HG02798 (cell line): Measurements from ENCODE around the gene ACKR2.
"Not testable (repeated sequence)": the region's sequence is repeated elsewhere in the genome, so short reads cannot be mapped to it uniquely, and the experiment has no call there.

Source experiments
- ATAC-seq: cut with Tn5 transposase; IDR thresholded peaks from one replicate; pipeline ENCODE4 v1.9.1; 2021; ENCODE audit warnings: mild to moderate bottlenecking; ENCODE audit not compliant: unreplicated experiment, poor library complexity

ACKR2 gene

DNA sequence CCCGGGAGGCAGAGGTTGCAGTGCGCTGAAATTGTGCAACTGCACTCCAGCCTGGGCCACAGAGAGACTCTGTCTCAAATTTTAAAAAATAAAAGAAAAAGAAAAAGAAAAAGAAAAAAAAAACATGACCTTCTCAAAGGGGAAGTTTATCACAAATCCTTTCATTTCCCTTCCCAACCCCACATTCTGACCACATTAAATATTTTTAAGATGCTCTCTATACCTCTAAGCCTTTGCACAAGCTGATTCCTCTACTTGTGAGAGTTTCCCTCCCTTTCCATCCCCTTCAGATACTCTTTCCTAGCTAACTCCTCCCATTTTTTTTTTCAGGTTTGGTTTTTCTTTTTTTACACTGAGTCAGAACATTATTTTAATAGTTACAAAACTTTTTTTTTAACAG, 9.0 kb upstream of the ACKR2 start:
- no peak for ATAC-seq

DNA sequence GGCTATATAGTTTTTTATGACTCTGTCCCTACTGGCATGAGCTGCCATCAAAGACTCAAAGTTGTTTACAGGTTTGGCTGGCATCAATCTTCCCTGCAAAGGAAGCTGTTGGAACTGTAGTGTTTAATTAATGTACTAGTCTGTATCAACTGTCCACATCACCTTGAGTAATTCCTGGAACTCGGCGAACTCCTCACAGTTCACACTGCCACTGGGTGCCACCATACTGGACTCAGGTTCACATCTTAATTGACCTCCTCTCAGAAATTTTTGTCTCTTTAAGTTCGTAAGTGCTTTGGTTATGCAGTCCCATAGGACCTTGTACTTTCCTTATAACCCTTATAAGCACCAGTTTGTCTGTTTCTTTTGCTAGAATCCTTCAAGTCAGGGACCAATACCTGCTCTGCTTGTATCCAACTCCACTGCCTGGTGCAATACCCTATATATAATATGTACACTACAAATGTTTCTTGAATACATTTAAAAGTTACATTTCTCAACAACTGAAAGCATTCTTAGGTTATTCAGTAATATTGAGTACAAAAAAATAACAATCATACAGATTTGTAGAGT, 8.1 kb upstream of the ACKR2 start:
- ATAC-seq, result no peak

DNA sequence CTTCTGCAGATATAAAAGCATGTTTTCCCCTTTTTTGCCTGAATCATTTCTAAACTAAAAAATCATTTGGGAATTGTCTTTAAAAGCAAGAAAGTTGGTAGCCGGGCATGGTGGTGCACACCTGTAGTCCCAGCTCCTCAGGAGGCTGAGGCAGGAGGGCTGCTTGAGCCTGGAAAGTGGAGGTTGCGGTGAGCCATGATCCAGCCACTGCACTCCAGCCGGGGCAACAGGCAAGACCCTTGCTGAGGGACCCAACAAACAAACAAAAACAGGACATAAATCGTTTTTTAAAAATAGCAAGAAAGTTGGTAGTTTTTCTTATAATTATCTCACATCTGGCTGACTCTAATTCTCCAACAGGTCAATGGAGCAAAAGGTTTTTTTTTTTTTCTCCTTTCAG, 7.5 kb upstream of the ACKR2 start:
- no peak for ATAC-seq

DNA sequence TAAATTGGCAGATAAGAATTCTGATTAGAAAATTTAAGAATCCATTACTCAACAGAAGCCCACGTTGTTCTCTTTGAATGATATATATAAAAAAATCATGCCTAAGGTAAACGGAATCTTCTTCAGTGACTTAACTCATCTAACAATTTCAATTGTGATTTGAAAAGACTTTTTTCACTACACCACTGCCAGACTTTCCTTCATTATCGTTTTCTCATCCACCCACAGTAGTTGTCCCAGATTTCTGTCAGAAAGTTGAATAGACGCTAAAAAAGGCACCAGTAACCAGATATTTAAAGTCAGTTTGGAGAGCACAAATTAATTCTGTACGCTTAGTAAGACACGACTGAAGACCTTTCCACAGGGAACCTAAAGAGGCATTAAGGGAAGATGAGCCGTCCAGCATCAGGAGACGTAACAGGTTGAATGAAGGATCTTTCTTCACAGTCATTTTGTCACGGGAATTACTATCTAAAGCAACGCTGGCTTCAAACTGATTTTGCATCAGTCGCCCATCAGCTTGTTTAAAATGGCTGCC, 6.3 kb upstream of the ACKR2 start:
- ATAC-seq, result no peak

DNA sequence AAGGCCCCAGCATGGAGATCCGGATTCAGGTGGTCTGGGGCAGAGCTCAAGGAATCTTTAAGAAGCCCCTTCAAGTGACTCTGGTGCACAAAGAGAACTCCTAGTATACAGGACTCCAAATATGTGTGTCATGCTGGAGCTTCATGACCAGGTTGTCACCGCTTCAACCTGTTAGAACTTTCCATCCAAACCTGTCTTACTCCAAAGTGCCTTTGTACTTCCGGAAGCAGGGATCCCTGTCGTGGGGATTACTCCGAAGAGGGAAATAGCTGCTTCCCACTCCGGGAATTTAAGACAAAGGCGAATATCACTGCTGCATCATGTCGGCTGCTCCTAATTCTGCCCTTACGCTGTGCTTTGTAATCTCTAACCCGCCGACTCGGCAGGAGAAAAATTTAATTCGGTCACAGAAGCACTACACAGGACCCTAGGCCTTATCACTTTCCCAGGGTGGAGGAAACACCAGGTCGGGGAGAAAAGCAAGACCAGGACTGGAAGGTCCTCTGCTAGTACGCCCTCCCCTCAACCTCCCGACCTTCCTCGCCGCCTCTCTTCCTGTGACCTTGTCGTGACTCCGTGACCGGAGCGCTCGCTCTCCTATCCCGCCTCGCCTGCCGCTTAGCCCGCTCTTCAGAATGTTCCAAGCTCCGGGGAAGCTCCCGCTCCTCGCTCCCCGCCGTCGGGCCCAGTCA, 5.7 kb upstream of the ACKR2 start:
- peak; percentile 23 for ATAC-seq

DNA sequence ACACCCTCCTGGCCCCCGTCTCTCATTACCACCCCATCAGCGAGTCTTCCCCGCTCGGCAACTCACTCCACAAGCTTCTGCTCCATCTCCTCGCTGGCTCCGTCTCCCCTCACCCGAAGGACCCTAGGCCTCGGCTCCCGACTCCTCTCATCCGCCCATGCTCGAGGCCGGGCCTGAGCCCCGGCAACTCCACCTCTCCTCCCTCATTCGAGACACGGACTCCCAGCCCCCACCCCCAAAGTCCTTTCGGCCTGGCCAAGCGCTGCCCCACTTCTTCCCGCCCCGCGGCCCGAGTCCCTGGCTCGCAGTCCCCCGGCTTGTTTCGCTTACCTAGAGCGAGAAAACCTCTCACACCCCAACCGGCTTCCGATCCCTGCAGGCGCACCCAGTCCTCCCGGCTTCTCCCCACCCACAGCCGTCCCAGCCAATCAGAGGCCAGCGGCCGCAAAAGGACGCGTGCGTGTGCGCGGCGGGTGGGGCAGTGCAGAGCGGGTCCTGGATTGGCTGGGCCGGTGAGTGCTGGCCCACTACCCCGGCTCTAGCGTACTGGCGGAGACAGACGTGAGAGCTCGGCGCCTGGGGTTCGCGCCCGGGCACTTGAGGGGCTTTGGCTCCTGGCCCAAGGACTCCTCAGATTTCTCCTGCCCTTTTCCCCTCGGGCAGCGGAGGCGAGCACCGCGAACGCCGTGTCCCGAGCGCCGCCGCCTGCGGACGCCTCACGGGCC, 5.0 kb upstream of the ACKR2 start, which contains the start of gene HIGD1A:
HIGD1A (minus strand) TSS at position 385 of the 725 bp plus-strand sequence. CDS start 10,237 bp downstream, outside the sequence.
- ATAC-seq, result peak; percentile 100

DNA sequence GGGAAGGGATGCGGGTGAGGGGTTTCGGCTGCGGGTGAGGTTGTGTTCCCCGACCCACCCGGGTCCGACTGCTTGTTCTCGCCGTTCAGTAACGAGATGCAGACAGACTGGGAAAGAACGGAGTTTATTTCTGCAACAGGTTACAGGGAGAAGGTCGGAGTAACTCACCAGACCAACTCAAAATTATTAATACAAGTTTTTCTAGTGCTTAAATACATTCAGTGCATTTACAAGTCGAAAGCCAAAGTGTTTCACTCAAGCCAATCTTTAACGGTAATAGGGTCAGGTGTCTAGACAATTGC, 4.5 kb upstream of the ACKR2 start:
- no peak for ATAC-seq

DNA sequence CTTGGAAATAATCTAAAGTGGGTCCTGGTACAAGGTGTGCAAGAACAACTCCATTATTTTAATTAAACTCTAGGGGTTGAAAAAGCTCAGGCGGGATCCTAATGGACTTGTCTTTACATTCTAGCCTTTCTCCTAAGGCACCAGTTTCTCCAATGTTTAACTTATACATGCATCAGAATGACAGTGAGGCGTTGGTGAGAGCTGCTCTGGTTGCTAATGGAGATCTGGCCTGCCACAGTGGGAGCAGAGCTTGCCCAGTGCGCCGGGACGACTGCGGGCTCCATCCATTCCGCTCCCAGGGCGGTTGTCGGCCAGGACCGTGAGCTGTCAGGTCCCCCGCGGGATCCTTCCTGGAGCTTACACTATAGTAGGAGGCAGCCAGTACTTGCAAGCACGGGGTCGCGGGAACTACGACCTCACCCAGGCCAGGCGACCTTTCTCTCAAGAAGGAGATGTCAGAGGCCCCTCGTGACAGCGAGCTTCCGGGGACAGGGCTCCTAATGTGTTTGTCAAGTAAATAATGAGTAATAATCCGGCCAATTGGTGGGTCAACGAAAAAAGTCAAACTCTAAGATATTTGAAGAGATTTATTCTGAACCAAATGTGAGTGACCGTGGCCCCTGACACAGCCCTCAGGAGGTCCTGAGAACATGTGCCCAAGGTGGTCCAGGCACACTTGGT, 4.0 kb upstream of the ACKR2 start:
- ATAC-seq, result no peak

DNA sequence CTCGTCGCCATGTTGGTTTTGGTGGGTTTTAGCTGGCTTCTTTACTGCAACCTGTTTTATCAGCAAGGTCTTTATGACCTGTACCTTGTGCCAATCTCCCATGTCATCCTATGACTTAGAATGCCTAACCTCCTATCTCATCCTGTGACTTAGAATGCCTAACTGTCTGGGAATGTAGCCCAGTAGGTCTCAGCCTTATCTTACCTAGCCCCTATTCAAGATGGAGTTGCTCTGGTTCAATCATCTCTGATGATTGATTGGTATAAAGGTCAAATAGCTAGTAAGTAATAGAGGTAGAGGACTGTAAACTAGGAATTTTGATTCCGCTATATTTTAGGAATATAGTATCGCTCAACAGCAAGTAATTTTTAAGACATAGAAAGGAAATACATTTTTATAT, 1.3 kb upstream of the ACKR2 start:
- no peak for ATAC-seq

DNA sequence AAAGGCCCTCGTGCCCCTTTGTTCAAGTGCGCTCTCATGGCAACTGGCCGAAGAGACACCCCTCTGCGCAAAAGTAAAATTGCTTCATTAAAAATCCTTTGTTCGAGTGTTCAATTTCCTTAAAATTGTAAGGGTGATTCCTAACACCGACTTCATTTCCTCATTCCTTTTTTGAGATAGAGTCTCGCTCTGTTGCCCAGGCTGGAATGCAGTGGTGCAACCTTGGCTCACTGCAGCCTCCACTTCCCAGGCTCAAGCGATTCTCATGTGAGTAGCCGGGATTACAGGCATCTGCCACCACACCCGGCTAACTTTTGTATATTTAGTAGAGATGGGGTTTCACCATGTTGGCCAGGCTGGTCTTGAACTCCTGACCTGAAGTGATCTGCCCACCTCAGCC, 1.5 kb downstream of the ACKR2 start:
- not testable (repeated sequence) for ATAC-seq

DNA sequence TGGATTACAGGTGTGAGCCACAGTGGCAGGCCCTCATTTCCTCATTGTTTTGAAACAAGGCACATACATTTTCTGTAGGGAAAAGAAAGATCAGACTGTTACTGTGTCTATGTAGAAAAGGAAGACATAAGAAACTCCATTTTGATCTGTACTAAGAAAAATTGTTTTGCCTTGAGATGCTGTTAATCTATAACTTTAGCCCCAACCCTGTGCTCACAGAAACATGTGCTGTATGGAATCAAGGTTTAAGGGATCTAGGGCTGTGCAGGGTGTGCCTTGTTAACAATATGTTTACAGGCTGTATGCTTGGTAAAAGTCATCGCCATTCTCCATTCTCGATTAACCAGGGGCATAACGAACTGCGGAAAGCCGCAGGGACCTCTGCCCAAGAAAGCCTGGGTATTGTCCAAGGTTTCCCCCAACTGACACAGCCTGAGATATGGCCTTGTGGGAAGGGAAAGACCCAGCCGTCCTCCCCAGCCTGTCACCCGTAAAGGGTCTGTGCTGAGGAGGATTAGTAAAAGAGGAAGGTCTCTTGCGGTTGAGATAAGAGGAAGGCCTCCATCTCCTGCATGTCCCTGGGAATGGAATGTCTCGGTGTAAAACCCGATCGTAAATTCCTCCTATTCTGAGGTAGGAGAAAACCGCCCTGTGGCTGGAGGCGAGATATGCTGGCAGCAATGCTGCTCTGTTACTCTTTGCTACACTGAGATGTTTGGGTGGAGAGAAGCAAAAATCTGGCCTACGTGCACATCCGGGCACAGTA, 2.1 kb downstream of the ACKR2 start:
- ATAC-seq, result not testable (repeated sequence)

DNA sequence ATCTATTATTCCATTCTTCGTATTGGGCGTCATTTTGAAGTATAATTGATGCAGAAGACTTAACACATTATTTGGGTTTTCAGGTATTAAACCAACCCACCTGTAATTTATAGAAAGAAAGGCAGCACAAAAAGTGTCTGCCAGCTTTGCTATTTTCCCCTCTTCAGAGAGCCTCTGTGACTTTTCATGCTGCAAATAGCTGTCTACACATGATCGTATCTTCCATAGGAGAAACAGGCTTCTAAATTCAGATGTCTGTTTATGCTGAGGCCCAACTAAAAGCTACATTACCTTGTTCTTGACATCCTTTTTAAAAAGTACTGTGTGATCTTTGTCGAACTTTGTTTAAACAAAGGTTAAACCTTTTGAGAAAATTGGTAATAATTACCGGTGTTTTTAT, 5.0 kb downstream of the ACKR2 start:
- no peak for ATAC-seq

DNA sequence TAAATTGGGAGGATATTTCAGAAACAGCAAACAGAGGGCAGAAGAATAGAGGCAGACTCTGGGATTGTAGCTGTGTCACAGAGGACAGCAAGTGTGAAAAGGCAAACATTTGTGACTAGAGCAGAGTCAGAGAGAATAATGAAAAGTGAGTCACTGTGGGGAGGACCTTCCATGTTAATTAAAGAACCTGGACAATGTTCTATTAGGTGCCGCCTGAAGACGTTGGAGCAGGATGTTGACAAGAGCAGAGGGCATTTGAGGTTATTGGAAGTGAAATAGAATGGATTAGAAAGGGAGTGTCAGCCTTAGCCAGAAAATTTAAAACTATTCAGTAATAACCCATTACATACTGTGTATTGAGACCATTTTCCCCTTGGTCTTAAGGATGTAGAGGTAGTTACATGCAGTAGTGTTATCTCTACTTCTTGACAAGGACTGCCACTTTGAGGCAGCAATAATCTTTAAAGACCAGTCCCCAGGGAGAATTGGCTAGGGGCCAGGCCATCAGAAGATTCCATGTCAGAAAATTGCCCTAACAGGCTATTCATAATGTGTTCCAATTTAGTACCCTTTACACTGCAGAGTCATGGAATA, 5.8 kb downstream of the ACKR2 start:
- no peak for ATAC-seq

DNA sequence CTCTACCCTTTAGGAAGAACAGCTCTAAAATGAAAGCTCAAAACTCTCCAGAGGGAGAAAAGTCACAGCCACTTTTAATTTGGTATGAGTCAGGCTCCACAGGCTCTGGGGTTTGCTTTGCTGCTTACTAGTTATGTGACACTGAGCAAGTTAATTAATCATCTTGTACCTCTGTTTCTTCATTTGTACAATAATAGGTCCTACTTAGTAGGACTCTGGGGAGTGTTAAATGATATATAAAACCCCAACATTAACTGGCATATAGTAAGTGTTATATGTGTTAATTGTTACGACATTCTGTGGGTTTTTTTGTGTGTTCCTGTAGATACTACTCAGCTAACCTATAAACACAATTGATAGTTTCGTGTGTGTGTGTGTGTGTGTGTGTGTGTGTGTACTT, 6.6 kb downstream of the ACKR2 start:
- ATAC-seq, result no peak

DNA sequence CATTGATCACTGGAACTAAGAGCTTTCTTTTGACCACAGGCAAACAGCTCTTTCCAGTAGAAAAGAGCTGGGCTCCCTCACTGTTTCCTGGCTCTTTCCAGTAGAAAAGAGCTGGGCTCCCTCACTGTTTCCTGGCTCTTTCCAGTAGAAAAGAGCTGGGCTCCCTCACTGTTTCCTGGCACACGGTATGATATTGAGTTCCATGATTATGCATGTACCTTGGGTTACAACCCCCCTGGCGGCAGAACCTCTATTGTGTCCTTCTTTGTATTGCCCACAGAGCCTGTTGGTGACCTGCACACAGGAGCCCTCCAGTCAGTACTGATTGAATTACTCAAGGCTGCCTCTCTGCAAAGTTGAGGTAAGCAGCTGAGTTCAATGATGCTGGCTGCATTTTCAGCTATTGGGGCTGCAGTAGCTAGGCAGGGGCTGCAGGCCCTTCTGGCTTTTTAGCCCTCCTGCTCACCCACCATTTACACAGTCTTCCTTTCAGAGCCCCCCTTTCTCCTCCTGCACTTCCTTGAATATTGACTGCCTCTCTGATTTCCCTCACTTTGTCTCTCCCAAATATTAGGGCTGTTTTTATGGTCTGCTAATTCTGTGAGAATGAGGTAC, 10.2 kb downstream of the ACKR2 start:
- no peak for ATAC-seq

DNA sequence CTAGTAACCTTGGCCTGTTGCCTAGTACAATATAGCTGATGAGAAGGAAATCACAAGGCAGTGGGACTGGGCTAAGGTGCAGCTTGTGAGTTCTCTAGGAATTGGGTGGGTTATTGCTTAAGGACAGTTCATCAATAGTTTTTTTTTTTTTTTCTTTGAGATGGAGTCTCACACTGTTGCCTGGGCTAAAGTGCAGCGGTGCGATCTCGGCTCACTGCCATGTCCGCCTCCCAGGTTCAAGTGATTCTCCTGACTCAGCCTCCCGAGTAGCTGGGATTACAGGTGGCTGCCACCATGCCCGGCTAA, 11.5 kb downstream of the ACKR2 start:
- ATAC-seq, result no peak

DNA sequence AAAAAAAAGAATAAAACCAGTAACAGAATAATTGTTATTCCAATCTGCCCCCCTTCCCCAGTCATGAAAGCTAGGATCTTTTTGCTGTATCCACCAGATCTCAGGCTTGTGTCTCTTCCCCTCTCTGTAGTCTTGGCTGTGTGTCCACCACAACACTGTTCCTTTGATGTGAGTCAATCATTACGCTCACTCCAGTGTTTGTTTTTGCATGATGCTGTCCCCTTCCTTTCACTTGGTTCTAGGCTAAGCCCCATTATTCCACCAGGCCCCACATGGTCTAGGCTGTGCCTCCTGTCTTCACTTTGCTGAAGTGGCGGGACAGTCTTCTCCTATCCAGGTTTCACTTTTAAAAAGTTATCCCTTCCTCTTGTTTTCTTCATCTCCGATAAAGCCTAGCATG, 13.6 kb downstream of the ACKR2 start:
- no peak for ATAC-seq

DNA sequence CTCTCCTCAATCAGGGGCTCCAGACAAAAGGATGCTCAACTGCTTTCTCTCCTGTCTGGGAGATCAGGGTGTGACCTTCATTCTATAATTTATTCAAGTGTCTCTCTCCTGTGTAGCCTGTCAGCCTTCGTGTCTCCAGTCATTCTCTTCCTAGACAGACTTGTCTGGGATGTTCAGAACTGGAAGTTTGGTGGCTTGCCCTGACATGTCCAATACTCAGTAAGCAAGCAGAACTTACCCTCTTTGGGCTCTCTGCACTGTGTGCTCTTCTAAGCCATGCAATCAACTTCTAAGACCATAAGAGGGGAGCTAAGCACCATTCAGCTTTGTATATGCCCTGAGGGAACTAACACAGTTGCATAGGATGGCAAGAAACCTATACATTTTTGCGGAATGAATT, 14.1 kb downstream of the ACKR2 start:
- no peak for ATAC-seq

DNA sequence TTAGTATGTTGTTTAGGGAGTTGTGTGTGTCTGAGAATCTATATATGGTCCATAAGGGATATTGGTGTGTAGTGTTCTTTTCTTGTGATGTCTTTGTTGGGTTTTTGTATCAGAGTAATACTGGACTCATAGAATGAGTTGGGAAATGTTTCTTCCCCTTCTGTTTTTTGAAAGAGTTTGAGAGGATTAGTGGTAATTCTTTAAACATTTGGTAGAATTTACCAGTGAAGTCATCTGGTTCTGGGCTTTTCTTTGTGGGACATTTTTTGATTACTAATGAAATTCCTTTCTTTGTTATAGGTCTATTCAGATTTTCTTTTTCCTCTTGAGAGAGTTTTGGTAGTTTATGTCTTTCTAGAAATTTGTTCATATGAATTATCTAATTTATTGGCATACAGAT, 16.9 kb downstream of the ACKR2 start:
- ATAC-seq, result no peak

DNA sequence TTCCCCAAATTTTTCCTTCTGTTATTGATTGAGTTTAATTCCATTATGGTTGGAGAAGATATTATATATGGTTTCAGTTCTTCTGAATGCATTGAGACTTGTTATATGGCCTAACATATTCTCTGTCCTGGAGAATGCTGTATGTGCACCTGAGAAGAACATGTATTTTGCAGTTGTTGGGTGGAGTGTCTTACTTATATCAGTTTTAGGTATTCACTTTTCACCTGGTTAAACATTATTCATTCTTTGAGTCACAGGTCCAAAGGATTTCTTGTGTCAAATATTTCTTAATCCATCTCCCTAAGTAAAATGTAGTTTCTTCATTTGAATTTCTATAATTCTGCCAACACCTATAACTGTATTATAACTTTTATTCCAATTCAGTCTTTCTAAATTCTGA, 17.8 kb downstream of the ACKR2 start:
- ATAC-seq, result no peak
